A549 (cell line): ENCODE results near the gene PLSCR3. TPM values are rescaled to one million over a fixed set of nuclear protein-coding genes. Genes with fewer than 3 reads are reported as not detected.

Experiments used
- ATAC-seq, 2 experiments: fragments of 200-7000 bp in 1 of 2; fragments of >200 bp in 1 of 2; cut with Nextera tagmentation in 1 of 2; cut with Tn5 transposase in 1 of 2; 3 replicates each; pipeline versions ENCODE4 v1.8.0 to v1.9.1; 2018 to 2020; ENCODE audit warnings: mild to moderate bottlenecking in 1 of 2, moderate library complexity in 1 of 2
- CTCF ChIA-PET: fragments of 300-600 bp; sonication (Branson Sonifier 250); formaldehyde crosslinking; extraction: SDS; loops from one replicate; lab custom pipeline; 2021; ENCODE audit warnings: antibody characterized with exemption, inconsistent platforms; lab: Yijun Ruan, JAX
- POLR2A ChIA-PET: fragments of 350-600 bp; formaldehyde crosslinking; extraction: SDS; loops from one replicate; lab custom pipeline; 2021; ENCODE audit warnings: antibody characterized with exemption, inconsistent platforms; lab: Yijun Ruan, JAX
- DNase-seq, 2 experiments: peaks; one replicate each; pipeline versions ENCODE4 v3.0.0 to v3.0.0-alpha.2; 2011 to 2016; ENCODE audit warnings: low read depth in 1 of 2, low spot score in 1 of 2
- FAIRE-seq: peaks from 2 replicates; lab custom pipeline; 2011; peaks lifted over from hg19 to GRCh38; lab: Jason Lieb, UNC
- H3K27ac ChIP-seq, 2 experiments: fragments of >200 bp; sonication (Bioruptor Twin); formaldehyde crosslinking; 3 replicates each; pipeline ENCODE4 v1.5.1; 2016 to 2017
- H3K4me1 ChIP-seq: fragments of >200 bp; sonication (Bioruptor Twin); formaldehyde crosslinking; 3 replicates; pipeline ENCODE4 v1.6.1; 2016
- H3K4me2 ChIP-seq: fragments of >200 bp; sonication (Bioruptor Twin); formaldehyde crosslinking; 3 replicates; pipeline ENCODE4 v1.6.1; 2016
- H3K4me3 ChIP-seq: fragments of >200 bp; sonication (Bioruptor Twin); formaldehyde crosslinking; 3 replicates; pipeline ENCODE4 v1.5.1; 2016
- H3K9me3 ChIP-seq: fragments of >200 bp; sonication (Bioruptor Twin); formaldehyde crosslinking; 3 replicates; pipeline ENCODE4 v1.6.1; 2016
- BCL3 ChIP-seq: fragments of >200 bp; sonication (Bioruptor Twin); formaldehyde crosslinking; IDR thresholded peaks from 3 replicates; pipeline ENCODE4 v1.6.1; 2016
- BHLHE40 ChIP-seq: IDR thresholded peaks from 2 replicates; pipeline ENCODE4 v1.6.1; 2012; ENCODE audit warnings: low read depth, low read length, inconsistent platforms
- CBX8 ChIP-seq: fragments of 200-600 bp; sonication (generic); IDR thresholded peaks from 2 replicates; pipeline ENCODE4 v1.6.1; 2016
- CHD4 ChIP-seq: fragments of 200-600 bp; sonication (generic); IDR thresholded peaks from 2 replicates; pipeline ENCODE4 v1.6.1; 2016; ENCODE audit warnings: antibody characterized with exemption, mild to moderate bottlenecking, borderline replicate concordance
- ELK1 ChIP-seq: fragments of 150-350 bp; IDR thresholded peaks from 2 replicates; pipeline ENCODE4 v1.6.1; 2014; ENCODE audit warnings: low read depth, mild to moderate bottlenecking, low read length
- EP300 ChIP-seq, 2 experiments: fragments of >200 bp; sonication (Bioruptor Twin); formaldehyde crosslinking; IDR thresholded peaks; 2 replicates in 1 of 2; 3 replicates in 1 of 2; pipeline ENCODE4 v1.6.1; 2016 to 2017
- HDAC2 ChIP-seq: fragments of 200-600 bp; sonication (generic); IDR thresholded peaks from 2 replicates; pipeline ENCODE4 v1.6.1; 2016
- HOXA7 ChIP-seq: fragments of 250-450 bp; sonication (Bioruptor Pico); IDR thresholded peaks from 2 replicates; pipeline ENCODE4 v1.5.0; 2020; ENCODE audit warnings: mild to moderate bottlenecking, moderate library complexity
- JUN ChIP-seq, 2 experiments: fragments of >200 bp; sonication (Bioruptor Twin); formaldehyde crosslinking; IDR thresholded peaks; 2 replicates in 1 of 2; 3 replicates in 1 of 2; pipeline ENCODE4 v1.6.1; 2016 to 2017
- JUNB ChIP-seq: fragments of >200 bp; sonication (Bioruptor Twin); formaldehyde crosslinking; IDR thresholded peaks from 2 replicates; pipeline ENCODE4 v1.6.1; 2016
- NR3C1 ChIP-seq: fragments of >200 bp; sonication (Bioruptor Twin); formaldehyde crosslinking; IDR thresholded peaks from 3 replicates; pipeline ENCODE4 v1.6.1; 2017
- RAD21 ChIP-seq, 2 experiments: fragments of >200 bp in 1 of 2; sonication (Bioruptor Twin) in 1 of 2; formaldehyde crosslinking in 1 of 2; IDR thresholded peaks in 1 of 2; conservative IDR thresholded peaks in 1 of 2; 2 replicates in 1 of 2; 3 replicates in 1 of 2; pipeline ENCODE4 v1.6.1; 2012 to 2018; ENCODE audit warnings: inconsistent platforms in 1 of 2
- RCOR1 ChIP-seq: fragments of 150-350 bp; IDR thresholded peaks from 2 replicates; pipeline ENCODE4 v1.6.1; 2014; ENCODE audit warnings: antibody characterized with exemption, low read length, low read depth
- RNF2 ChIP-seq: fragments of 200-600 bp; sonication (generic); IDR thresholded peaks from 2 replicates; pipeline ENCODE4 v1.6.1; 2016; ENCODE audit warnings: low read depth, mild to moderate bottlenecking, antibody characterized with exemption, moderate library complexity, borderline replicate concordance
- SREBF2 ChIP-seq: fragments of 450-650 bp; IDR thresholded peaks from 2 replicates; pipeline ENCODE4 v1.6.1; 2014; ENCODE audit warnings: mild to moderate bottlenecking, moderate library complexity
- ZC3H11A ChIP-seq: fragments of 450-650 bp; IDR thresholded peaks from 2 replicates; pipeline ENCODE4 v1.6.1; 2014; ENCODE audit warnings: antibody characterized with exemption, mild to moderate bottlenecking
- ZNF302 ChIP-seq: fragments of 250-450 bp; sonication (Bioruptor Pico); IDR thresholded peaks from 2 replicates; pipeline ENCODE4 v1.9.0; 2021; ENCODE audit warnings: inconsistent platforms, mild to moderate bottlenecking, moderate library complexity
- ZSCAN20 ChIP-seq: fragments of 250-450 bp; sonication (Bioruptor Pico); IDR thresholded peaks from 2 replicates; pipeline ENCODE4 v1.8.0; 2022; ENCODE audit warnings: mild to moderate bottlenecking, moderate library complexity
- WGBS: methylation state at CpG from one replicate; pipeline ENCODE4 v1.1.6; 2017; ENCODE audit errors: missing lambda C conversion rate; 5-methylcytosine and 5-hydroxymethylcytosine counted together
- polyA plus RNA-seq, 4 experiments: library from polyadenylated mRNA; depleted of rRNA in 3 of 4; stranded (reverse); fragments of >200 nt; fragmentation: RNase III in 1 of 4; extraction: RNeasy Plus Mini Kit Qiagen cat#74134 plus additional on column Dnase treatment in 1 of 4; gene quantifications; 2 replicates in 3 of 4; 3 replicates in 1 of 4; pipeline ENCODE4 v1.2.3, GENCODE V29; 2011 to 2017
- TF ChIP-seq, protein P1 (sequence below): IDR thresholded peaks from 2 replicates; pipeline ENCODE4 v1.6.1; 2012

Gene PLSCR3
- polyA plus RNA-seq, 2 of the 4 experiments (the other 2 are of a cell fraction) = 11.0 to 29.6 TPM

GRCh38 chr17:7409716-7410115 lies 15.4 kb upstream of the PLSCR3 start:
- CTCF ChIA-PET = interaction anchor here (0.6 to 3.4 kb wide), 7 partner anchors 11 to 151 kb away, joined by 3 to 20 read pairs (median 6); partner anchors contain the start of gene SPEM1
- no peak for FAIRE-seq
- no peak for ATAC-seq
- POLR2A ChIA-PET = interaction anchor here (0.6 kb wide), 1 partner anchor 38 kb away, joined by 3 read pairs; no protein-coding TSS in a partner anchor
- Histone ChIP-seq H3K4me2 (no peak overlapping the region), H3K4me1 (peaks cover 14% of the 10 kb centered on the region), H3K9me3 (no peaks in the 10 kb centered on the region), H3K4me3 (no peak overlapping the region), H3K27ac (no peak overlapping the region)
- 86% methylated on average over 6 of the region's 6 CpGs for WGBS
- no peak for DNase-seq
- no peak for TF ChIP-seq NR3C1
- TF ChIP-seq, protein P1, sequence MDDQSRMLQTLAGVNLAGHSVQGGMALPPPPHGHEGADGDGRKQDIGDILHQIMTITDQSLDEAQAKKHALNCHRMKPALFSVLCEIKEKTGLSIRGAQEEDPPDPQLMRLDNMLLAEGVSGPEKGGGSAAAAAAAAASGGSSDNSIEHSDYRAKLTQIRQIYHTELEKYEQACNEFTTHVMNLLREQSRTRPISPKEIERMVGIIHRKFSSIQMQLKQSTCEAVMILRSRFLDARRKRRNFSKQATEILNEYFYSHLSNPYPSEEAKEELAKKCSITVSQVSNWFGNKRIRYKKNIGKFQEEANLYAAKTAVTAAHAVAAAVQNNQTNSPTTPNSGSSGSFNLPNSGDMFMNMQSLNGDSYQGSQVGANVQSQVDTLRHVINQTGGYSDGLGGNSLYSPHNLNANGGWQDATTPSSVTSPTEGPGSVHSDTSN = no peak
- no peak for TF ChIP-seq JUN (IDR thresholded peaks at IDR 0.05)

GRCh38 chr17:7408863-7409262 lies 14.5 kb upstream of the PLSCR3 start:
- ATAC-seq (no peak), FAIRE-seq (no peak), DNase-seq (no peak)
- peaks cover 14% of the 10 kb centered on the region for H3K4me1 ChIP-seq
- no peak overlapping the region for H3K4me3 ChIP-seq
- no peak for TF ChIP-seq RCOR1
- TF ChIP-seq SREBF2 = no peak
- no peak for TF ChIP-seq NR3C1
- no peak for TF ChIP-seq RAD21 (conservative IDR thresholded peaks at IDR 0.05 in 1 of 2, IDR thresholded peaks at IDR 0.05 in 1 of 2)
- TF ChIP-seq ZC3H11A = no peak
- no peak for TF ChIP-seq ZSCAN20 (CRISPR knock-in tag)
- WGBS = 89% methylated on average over 6 of the region's 6 CpGs
- CTCF ChIA-PET = interaction anchor here (0.5 to 3.4 kb wide), 8 partner anchors 12 to 151 kb away, joined by 3 to 20 read pairs (median 4); partner anchors contain the start of gene SPEM1
- POLR2A ChIA-PET = no interaction called here
- no peak overlapping the region for H3K4me2 ChIP-seq
- H3K9me3 ChIP-seq = no peaks in the 10 kb centered on the region
- no peak overlapping the region for H3K27ac ChIP-seq

- FAIRE-seq = no peak
- 92% methylated on average over 33 of the region's 58 CpGs for WGBS
- CTCF ChIA-PET = interaction anchor here (0.7 to 3.4 kb wide), 9 partner anchors 12 to 152 kb away, joined by 3 to 20 read pairs (median 4); partner anchors contain the start of gene SPEM1
These were observed 14.0 kb upstream of the PLSCR3 start for GRCh38 chr17:7408252-7408727.

More at GRCh38 chr17:7408252-7408727, 14.0 kb upstream of the PLSCR3 start:
- Histone ChIP-seq H3K4me1 (peaks cover 11% of the 10 kb centered on the region), H3K4me3 (no peak overlapping the region), H3K4me2 (no peak overlapping the region), H3K27ac (no peak overlapping the region), H3K9me3 (no peaks in the 10 kb centered on the region)
- TF ChIP-seq JUNB = no peak
- no peak for TF ChIP-seq EP300 (IDR thresholded peaks at IDR 0.05)
- TF ChIP-seq ZNF302 (CRISPR knock-in tag) = no peak
- no peak for TF ChIP-seq HDAC2
- no peak for TF ChIP-seq BCL3
- no peak for TF ChIP-seq BHLHE40
- TF ChIP-seq CBX8 = no peak
- TF ChIP-seq ELK1 = no peak
- TF ChIP-seq NR3C1 = no peak
- TF ChIP-seq RNF2 = no peak
- no peak for TF ChIP-seq HOXA7 (CRISPR knock-in tag)
- TF ChIP-seq CHD4 = no peak
- POLR2A ChIA-PET = no interaction called here
- DNase-seq (no peak), ATAC-seq (no peak)
